Body of pancreas (tissue), 4 donors: ENCODE results near the gene C2orf42.

Experiments
- POLR2A ChIP-seq, 3 donors: fragments of 450-650 bp; IDR thresholded peaks; one replicate each; pipeline ENCODE4 v1.6.1; 2016; ENCODE audit warnings: antibody characterized with exemption in 3 of 3, mild to moderate bottlenecking in 2 of 3
- TF ChIP-seq, protein P1 (sequence below), 7 experiments: fragments of 450-650 bp in 4 of 7; fragments of 200-600 bp in 3 of 7; sonication (generic) in 3 of 7; IDR thresholded peaks; one replicate each; pipeline ENCODE4 v1.5.1; 2016 to 2019; ENCODE audit warnings: antibody characterized with exemption in 7 of 7

DNA sequence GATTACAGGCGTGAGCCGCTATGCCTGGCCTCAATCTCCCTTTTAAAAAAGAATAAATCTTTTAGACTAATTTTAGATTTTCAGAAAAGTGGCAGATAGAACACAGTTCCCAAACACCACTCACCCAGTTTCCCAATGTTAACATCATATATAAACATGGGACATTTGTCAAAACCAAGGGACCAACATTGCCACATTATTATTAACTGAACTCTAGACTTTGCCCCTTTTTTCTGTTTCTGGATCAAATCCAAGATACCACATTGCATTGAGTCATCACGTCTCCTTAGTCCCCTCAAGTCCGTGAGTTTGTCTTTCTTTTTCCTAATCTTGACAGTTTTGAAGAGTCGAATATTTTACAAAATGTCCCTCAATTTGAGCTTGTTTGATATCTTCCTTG lies 2.4 kb downstream of the C2orf42 start:
- TF ChIP-seq, protein P1, sequence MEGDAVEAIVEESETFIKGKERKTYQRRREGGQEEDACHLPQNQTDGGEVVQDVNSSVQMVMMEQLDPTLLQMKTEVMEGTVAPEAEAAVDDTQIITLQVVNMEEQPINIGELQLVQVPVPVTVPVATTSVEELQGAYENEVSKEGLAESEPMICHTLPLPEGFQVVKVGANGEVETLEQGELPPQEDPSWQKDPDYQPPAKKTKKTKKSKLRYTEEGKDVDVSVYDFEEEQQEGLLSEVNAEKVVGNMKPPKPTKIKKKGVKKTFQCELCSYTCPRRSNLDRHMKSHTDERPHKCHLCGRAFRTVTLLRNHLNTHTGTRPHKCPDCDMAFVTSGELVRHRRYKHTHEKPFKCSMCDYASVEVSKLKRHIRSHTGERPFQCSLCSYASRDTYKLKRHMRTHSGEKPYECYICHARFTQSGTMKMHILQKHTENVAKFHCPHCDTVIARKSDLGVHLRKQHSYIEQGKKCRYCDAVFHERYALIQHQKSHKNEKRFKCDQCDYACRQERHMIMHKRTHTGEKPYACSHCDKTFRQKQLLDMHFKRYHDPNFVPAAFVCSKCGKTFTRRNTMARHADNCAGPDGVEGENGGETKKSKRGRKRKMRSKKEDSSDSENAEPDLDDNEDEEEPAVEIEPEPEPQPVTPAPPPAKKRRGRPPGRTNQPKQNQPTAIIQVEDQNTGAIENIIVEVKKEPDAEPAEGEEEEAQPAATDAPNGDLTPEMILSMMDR (IDR thresholded peaks at IDR 0.05), result no peak
- TF ChIP-seq POLR2A (IDR thresholded peaks at IDR 0.05), result no peak
